GM18511 (cell line): ENCODE measurements around the gene NUP214.

Experiments used
- ATAC-seq: cut with Tn5 transposase; IDR thresholded peaks from one replicate; pipeline ENCODE4 v1.9.1; 2021; ENCODE audit warnings: mild to moderate bottlenecking, moderate library complexity; ENCODE audit not compliant: unreplicated experiment

The NUP214 gene

GRCh38 chr9:131125288-131126058 lies at the start of gene NUP214:
NUP214 (plus strand) TSS chr9:131125586; CDS start chr9:131125705, 119 bp downstream.
- ATAC-seq = peak; percentile 94

- ATAC-seq = no peak
These were observed 48.8 kb upstream of the NUP214 start for GRCh38 chr9:131076347-131077195.

GRCh38 chr9:131078427-131079366 lies 46.7 kb upstream of the NUP214 start:
- ATAC-seq = no peak

- ATAC-seq = no peak
These were observed 44.8 kb upstream of the NUP214 start for GRCh38 chr9:131080589-131080988.

GRCh38 chr9:131081868-131082267 lies 43.5 kb upstream of the NUP214 start:
- ATAC-seq = no peak

- no peak for ATAC-seq
These were observed 42.4 kb upstream of the NUP214 start for GRCh38 chr9:131082774-131083512.

GRCh38 chr9:131084661-131085369 lies 40.6 kb upstream of the NUP214 start:
- no peak for ATAC-seq

GRCh38 chr9:131085370-131086122 lies 39.8 kb upstream of the NUP214 start:
- ATAC-seq = no peak

- no peak for ATAC-seq
These were observed 38.0 kb upstream of the NUP214 start for GRCh38 chr9:131087354-131087893.

- no peak for ATAC-seq
These were observed 35.2 kb upstream of the NUP214 start for GRCh38 chr9:131090025-131090787.

- ATAC-seq = no peak
These were observed 33.9 kb upstream of the NUP214 start for GRCh38 chr9:131091352-131091992.

GRCh38 chr9:131092030-131092429 lies 33.4 kb upstream of the NUP214 start:
- ATAC-seq = no peak

GRCh38 chr9:131092548-131093440 lies 32.6 kb upstream of the NUP214 start:
- no peak for ATAC-seq

GRCh38 chr9:131094015-131094414 lies 31.4 kb upstream of the NUP214 start:
- ATAC-seq = no peak

- ATAC-seq = no peak
These were observed 30.8 kb upstream of the NUP214 start for GRCh38 chr9:131094622-131095021.

GRCh38 chr9:131095666-131096268 lies 29.6 kb upstream of the NUP214 start:
- ATAC-seq = no peak
